Tibial nerve (tissue), 4 donors: ENCODE data around the gene SYVN1. TPM values are rescaled to one million over a fixed set of nuclear protein-coding genes. Genes with fewer than 3 reads are reported as not detected.

Experiments
- DNase-seq, 2 donors: peaks; one replicate each; pipeline ENCODE4 v3.0.0-alpha.2; 2019; ENCODE audit warnings: low spot score in 2 of 2
- H3K27ac ChIP-seq, 4 donors: fragments of 200-600 bp; sonication (generic) in 3 of 4; one replicate each; pipeline ENCODE4 v1.5.1; 2017 to 2019; ENCODE audit warnings: mild to moderate bottlenecking in 1 of 4
- H3K27me3 ChIP-seq, 2 donors: fragments of 200-600 bp; sonication (generic) in 1 of 2; one replicate each; pipeline versions ENCODE4 v1.5.1 to v1.6.0; 2017 to 2019
- H3K36me3 ChIP-seq, 3 donors: fragments of 200-600 bp; sonication (generic); one replicate each; pipeline ENCODE4 v1.5.1; 2018 to 2019
- H3K4me1 ChIP-seq, 4 donors: fragments of 200-600 bp; sonication (generic) in 3 of 4; one replicate each; pipeline ENCODE4 v1.5.1; 2017 to 2019
- H3K4me3 ChIP-seq, 4 donors: fragments of 200-600 bp; sonication (generic) in 3 of 4; one replicate each; pipeline ENCODE4 v1.5.1; 2017 to 2019; ENCODE audit warnings: mild to moderate bottlenecking in 1 of 4, moderate library complexity in 1 of 4
- H3K9me3 ChIP-seq, 4 donors: fragments of 200-600 bp; sonication (generic) in 3 of 4; one replicate each; pipeline ENCODE4 v1.5.1; 2017 to 2019
- CTCF ChIP-seq, 5 experiments: fragments of 200-600 bp in 3 of 5; fragments of 450-650 bp in 2 of 5; sonication (generic) in 3 of 5; IDR thresholded peaks; one replicate each; pipeline ENCODE4 v1.5.1; 2016 to 2019; ENCODE audit warnings: antibody characterized with exemption in 5 of 5, mild to moderate bottlenecking in 3 of 5, moderate library complexity in 2 of 5
- EP300 ChIP-seq, 2 donors: sonication (generic); formaldehyde crosslinking; IDR thresholded peaks; one replicate each; pipeline ENCODE4 v1.6.1; 2017; ENCODE audit warnings: antibody characterized with exemption in 2 of 2, mild to moderate bottlenecking in 1 of 2
- POLR2A ChIP-seq, 2 donors: fragments of 450-650 bp; IDR thresholded peaks; one replicate each; pipeline ENCODE4 v1.6.1; 2017; ENCODE audit warnings: antibody characterized with exemption in 2 of 2, mild to moderate bottlenecking in 2 of 2, moderate library complexity in 2 of 2
- WGBS, 2 donors: methylation state at CpG; one replicate each; pipeline ENCODE4 v1.1.5; 2018; 5-methylcytosine and 5-hydroxymethylcytosine counted together
- total RNA-seq, 4 donors: library from RNA; depleted of rRNA; stranded (reverse); fragments of >200 nt; gene quantifications; one replicate each; pipeline ENCODE4 v1.1.0, GENCODE V29; 2016

The SYVN1 gene
- total RNA-seq, 4 donors from 2014 or later = 31.6 to 72.6 (median 58.3) TPM

GRCh38 chr11:65126624-65127274 is 7.6 kb downstream of the SYVN1 start:
- Histone ChIP-seq H3K36me3 (peaks cover 0 to 76% (median 51%) of the 10 kb centered on the region in 3 donors), H3K27ac (no peak overlapping the region), H3K9me3 (no peaks in the 10 kb centered on the region), H3K27me3 (no peaks in the 10 kb centered on the region), H3K4me3 (no peak overlapping the region), H3K4me1 (peaks cover 0 to 24% (median 0%) of the 10 kb centered on the region in 4 donors)
- TF ChIP-seq CTCF (IDR thresholded peaks at IDR 0.05) (no peak), POLR2A (IDR thresholded peaks at IDR 0.05) (no peak), EP300 (IDR thresholded peaks at IDR 0.05) (no peak)
- DNase-seq = no peak
- 67 to 76% methylated on average over 4 to 6 of the region's 6 CpGs for WGBS, 2 donors

DNA sequence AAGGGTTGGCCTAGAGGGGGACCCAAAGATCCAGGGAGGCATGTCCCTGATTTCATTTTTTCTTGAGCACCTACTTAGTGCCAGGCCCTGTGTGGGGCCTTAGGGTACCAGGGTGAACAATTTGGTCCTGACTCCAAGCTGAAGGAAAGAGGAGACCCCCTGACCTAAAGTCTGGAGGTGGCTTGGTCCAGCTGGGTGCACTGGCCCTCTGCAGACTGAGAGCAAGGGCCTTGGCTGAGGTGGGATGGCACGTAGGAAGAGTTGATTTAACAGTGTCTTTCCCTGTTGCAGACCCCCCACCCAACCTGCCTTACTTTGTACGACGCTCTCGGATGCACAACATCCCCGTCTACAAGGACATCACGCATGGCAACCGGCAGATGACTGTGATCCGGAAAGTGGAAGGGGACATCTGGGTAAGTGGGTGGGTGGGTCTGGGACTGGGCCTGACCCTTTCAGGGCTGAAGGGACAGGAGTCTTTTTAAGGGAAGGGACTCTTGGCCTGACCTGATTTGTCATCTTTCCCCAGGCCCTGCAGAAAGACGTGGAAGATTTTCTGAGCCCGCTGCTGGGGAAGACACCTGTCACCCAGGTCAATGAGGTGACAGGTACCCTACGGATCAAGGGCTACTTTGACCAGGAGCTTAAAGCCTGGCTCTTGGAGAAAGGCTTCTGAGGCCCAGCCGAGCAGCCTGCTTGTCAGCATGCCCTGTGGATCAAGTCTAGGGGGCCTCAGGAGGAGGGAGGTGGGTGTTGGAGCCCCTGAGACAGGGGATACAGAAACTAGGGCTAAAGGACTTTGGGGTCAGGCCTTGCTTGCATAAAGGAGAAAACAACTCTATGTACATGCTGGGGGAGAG is 8.9 kb downstream of the SYVN1 start:
- Histone ChIP-seq H3K36me3 (peaks cover 0 to 69% (median 48%) of the 10 kb centered on the region in 3 donors), H3K4me3 (no peak overlapping the region), H3K27me3 (no peaks in the 10 kb centered on the region), H3K4me1 (peaks cover 0 to 27% (median 9%) of the 10 kb centered on the region in 4 donors), H3K27ac (no peak overlapping the region), H3K9me3 (no peaks in the 10 kb centered on the region)
- DNase-seq = no peak
- TF ChIP-seq CTCF (IDR thresholded peaks at IDR 0.05) = no peak
- no peak for TF ChIP-seq EP300 (IDR thresholded peaks at IDR 0.05)
- no peak for TF ChIP-seq POLR2A (IDR thresholded peaks at IDR 0.05)
- WGBS, 2 donors = 87 to 89% methylated on average over 12 of the region's 12 CpGs

DNA sequence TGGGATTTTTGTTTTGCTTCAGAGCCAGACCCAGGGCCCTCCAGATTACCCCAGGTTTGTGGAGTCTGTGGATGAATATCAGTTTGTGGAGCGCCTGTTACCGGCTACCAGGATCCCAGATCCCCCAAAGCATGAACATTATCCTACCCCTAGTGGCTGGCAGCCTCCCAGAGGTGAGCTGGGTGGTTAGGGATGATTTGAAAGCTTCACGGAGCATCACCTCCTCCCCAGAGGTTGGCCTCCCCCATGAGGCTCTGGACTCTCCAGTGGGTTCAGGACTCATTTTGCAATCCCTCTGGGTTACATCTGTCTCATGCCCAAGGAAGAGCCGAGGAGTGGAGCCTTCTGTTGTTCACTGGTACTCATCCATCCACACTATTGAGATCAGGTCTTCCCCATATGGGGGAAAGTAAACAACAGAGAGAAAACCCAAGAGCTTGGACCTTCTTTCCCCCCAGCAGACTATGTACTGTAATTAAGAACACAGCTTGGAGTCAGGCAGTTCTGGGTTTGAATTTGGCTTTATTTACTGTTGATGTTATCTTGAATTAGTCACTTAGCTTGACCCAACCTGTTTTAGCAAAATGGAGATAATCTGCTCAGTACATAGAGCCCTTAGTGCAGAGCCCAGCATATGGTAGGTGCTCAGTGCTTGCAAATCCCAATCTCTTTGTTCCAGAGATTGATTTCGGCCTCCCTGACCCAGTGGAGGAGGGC is 9.7 kb downstream of the SYVN1 start:
- H3K4me3 ChIP-seq = no peak overlapping the region
- no peak for DNase-seq
- H3K36me3 ChIP-seq = peaks cover 0 to 69% (median 47%) of the 10 kb centered on the region in 3 donors
- H3K27me3 ChIP-seq = no peaks in the 10 kb centered on the region
- no peaks in the 10 kb centered on the region for H3K9me3 ChIP-seq
- WGBS, 2 donors = 84 to 88% methylated on average over 5 of the region's 5 CpGs
- no peak for TF ChIP-seq POLR2A (IDR thresholded peaks at IDR 0.05)
- no peak for TF ChIP-seq EP300 (IDR thresholded peaks at IDR 0.05)
- no peak for TF ChIP-seq CTCF (IDR thresholded peaks at IDR 0.05)
- H3K27ac ChIP-seq = no peak overlapping the region
- H3K4me1 ChIP-seq = peaks cover 0 to 35% (median 10%) of the 10 kb centered on the region in 4 donors

DNA sequence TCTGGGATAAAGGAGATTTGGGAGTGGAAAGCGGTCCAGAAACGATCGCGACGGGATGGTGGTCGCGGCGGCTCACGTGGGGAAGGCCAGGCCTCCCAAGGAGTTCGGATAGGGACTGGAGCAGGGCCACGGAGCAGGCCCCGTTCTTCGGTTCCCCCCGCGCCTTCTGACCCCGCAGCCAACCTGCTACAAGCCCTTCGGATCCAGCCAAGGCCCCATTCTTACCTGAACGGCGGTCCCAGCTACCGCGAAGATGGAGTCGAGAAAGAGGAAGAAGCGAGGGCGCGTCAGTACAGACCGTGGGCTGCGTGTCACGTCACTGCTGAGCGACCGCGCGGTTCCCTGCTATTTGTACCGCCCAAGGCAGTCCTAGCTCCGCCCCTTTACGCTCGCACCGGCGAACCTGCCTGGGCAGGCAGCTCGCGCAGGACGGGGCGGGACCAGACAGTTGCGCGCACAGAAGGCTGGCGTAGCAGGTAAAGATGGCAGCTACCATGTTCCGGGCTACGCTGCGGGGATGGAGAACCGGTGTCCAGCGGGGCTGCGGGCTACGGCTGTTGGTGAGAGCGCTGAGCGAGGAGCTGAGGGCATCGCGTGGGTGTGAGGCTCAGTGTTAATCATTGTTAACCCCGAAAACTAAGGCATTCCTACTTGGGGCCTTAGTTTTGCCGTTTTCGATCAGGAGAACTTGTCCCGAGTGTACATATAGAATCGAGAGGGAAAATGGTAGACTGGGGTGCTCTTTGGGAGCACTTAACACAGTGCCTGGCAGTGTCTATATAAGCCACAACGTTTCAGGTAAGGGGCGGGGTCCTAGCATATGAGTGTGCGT is 12.2 kb downstream of the SYVN1 start, which contains the start of the genes FAU and MRPL49:
FAU (minus strand) TSS at position 270 of the 832 bp plus-strand sequence. CDS start 321 bp downstream, outside the sequence.
MRPL49 (plus strand) TSS at position 457 of the 832 bp plus-strand sequence; CDS start at position 483, 26 bp downstream.
- TF ChIP-seq POLR2A (IDR thresholded peaks at IDR 0.05) (peak; percentile 61 to 92), CTCF (IDR thresholded peaks at IDR 0.05) (peak in 1 of 5 experiments; percentile 27), EP300 (IDR thresholded peaks at IDR 0.05) (peak; percentile 77 to 98)
- Histone ChIP-seq H3K27ac (peak within 1 kb of the TSS; percentile 81 to 98 (median 92)), H3K36me3 (peaks cover 0 to 61% (median 25%) of the 10 kb centered on the region in 3 donors), H3K4me1 (peaks cover 0 to 45% (median 11%) of the 10 kb centered on the region in 4 donors), H3K9me3 (no peaks in the 10 kb centered on the region), H3K4me3 (peak within 1 kb of the TSS; percentile 65 to 92 (median 87)), H3K27me3 (no peaks in the 10 kb centered on the region)
- WGBS, 2 donors = 0% methylated on average over 41 to 55 of the region's 64 CpGs
- peak; percentile 95 for DNase-seq
